AG10803 (cell line): ENCODE data around the gene ZBTB8OS.
A peak's percentile ranks its signal among the peaks of the same experiment; 100 is the strongest.
"Not testable (repeated sequence)": the region's sequence is repeated elsewhere in the genome, so short reads cannot be mapped to it uniquely, and the experiment has no call there.

ENCODE experiments used
- DNase-seq: peaks from one replicate; pipeline ENCODE4 v3.0.0; 2010; ENCODE audit warnings: low read depth
- H3K4me3 ChIP-seq: 2 replicates; pipeline ENCODE4 v1.5.1; 2011; ENCODE audit warnings: mild to moderate bottlenecking, low read length, control low read depth
- TF ChIP-seq, protein P1 (sequence below): conservative IDR thresholded peaks from 2 replicates; pipeline ENCODE4 v1.5.1; 2011; ENCODE audit warnings: mild to moderate bottlenecking, low read length, control low read depth, inconsistent platforms

The ZBTB8OS gene

DNA sequence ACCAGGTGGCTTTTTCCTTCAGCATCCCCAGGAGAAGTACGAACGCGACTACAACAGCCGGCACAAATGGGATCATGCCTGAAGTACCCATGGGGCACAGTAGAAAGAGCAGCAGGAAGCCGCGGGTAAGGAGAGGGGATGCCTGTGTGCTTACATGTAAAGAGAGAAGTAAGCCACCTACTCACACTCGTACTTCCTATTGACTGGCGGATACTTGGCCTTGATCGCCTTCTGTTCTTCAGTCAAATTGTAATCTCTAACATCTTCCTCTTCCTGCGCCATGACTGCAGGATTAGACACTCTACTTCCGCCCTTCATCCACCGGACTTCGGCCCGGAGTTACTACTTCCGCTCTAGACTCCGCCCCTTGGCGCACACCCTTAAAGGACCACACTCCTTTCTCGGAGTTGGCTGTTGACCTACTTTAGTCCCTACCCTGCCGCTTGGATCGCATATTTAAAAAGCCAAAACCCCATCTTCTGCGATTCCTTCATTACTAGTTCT is at the start of gene ZBTB8OS:
TSS of gene ZBTB8OS (minus strand) at position 303 of the 504 bp plus-strand sequence. CDS start at position 282, 21 bp downstream.
- peak; percentile 92 for DNase-seq
- H3K4me3 ChIP-seq = peak within 1 kb of the TSS; percentile 83
- TF ChIP-seq, protein P1, sequence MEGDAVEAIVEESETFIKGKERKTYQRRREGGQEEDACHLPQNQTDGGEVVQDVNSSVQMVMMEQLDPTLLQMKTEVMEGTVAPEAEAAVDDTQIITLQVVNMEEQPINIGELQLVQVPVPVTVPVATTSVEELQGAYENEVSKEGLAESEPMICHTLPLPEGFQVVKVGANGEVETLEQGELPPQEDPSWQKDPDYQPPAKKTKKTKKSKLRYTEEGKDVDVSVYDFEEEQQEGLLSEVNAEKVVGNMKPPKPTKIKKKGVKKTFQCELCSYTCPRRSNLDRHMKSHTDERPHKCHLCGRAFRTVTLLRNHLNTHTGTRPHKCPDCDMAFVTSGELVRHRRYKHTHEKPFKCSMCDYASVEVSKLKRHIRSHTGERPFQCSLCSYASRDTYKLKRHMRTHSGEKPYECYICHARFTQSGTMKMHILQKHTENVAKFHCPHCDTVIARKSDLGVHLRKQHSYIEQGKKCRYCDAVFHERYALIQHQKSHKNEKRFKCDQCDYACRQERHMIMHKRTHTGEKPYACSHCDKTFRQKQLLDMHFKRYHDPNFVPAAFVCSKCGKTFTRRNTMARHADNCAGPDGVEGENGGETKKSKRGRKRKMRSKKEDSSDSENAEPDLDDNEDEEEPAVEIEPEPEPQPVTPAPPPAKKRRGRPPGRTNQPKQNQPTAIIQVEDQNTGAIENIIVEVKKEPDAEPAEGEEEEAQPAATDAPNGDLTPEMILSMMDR = no peak

DNA sequence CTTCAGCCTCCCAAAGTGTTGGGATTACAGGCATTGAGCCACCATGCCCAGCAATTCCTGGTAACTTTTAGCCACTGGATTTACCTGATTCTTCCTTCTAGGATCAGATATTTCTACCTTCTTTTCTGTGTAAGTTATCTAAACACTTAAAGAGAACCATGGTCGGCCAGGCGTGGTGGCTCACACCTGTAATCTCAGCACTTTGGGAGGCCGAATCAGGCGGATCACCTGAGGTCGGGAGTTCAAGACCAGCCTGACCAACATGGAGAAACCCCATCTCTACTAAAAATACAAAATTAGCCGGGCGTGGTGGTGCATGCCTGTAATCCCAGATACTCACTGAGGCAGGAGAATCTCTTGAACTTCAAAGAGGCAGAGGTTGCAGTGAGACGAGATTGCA is 46.6 kb upstream of the ZBTB8OS start:
- not testable (repeated sequence) for H3K4me3 ChIP-seq, DNase-seq

DNA sequence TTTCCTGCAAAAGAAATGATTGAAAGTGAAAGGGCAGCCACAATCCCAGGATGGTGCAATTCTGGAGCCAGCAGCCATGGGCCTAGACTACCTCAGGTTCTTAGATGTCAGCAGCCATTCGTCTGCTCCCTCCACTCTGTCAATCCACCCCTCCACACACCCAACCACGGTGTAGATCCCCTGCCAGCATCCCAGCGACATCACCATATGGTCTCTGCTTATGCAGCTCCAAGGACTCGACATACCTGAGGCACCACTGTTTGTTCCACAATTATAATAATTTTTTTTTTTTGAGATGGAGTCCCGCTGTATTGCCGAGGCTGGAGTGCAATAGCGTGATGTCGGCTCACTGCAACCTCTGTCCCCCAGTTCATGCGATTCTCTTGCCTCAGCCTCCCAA is 45.7 kb upstream of the ZBTB8OS start:
- TF ChIP-seq, protein P1 = no peak
- no peak for DNase-seq
- no peak overlapping the region for H3K4me3 ChIP-seq

DNA sequence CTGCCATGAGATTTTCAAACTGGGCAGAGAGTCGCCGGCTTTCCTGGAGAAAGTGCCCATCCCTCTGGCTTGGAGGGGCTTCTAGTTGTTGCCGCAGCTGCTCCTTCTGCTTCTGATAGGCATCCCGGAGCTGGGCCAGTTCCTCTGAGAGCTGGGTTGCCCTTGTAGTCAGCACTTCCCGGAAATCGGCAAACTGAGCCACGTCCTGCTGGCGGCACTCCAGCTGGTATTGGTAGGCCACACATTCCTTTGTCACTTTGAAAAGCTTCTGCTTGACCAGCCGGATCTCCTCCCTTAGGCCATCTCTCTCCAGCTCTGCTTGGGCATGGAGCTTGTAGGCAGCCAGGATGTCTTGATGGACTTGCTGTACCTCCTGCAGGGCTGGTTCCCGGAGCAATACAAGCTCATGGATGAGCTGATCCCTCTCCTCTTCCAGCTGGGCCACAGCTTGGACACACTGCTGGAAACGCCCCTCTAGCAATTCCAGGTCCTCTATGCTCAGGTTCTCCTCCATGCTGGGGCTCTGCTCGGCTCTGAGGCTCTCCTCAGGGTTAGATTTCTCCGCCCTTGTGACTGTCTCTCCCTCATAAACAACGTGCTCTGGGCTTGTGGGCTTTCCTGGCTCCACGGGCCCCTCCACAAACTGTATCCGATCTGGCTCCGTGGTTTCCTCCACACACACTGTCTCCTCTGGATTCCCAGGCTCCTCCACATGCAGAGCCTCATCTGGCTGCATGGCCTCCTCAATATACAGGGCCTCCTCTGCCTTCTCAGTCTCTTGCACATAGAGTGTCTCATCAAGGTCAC is 45.0 kb upstream of the ZBTB8OS start:
- DNase-seq = peak; percentile 92
- no peak overlapping the region for H3K4me3 ChIP-seq
- TF ChIP-seq, protein P1 = no peak

DNA sequence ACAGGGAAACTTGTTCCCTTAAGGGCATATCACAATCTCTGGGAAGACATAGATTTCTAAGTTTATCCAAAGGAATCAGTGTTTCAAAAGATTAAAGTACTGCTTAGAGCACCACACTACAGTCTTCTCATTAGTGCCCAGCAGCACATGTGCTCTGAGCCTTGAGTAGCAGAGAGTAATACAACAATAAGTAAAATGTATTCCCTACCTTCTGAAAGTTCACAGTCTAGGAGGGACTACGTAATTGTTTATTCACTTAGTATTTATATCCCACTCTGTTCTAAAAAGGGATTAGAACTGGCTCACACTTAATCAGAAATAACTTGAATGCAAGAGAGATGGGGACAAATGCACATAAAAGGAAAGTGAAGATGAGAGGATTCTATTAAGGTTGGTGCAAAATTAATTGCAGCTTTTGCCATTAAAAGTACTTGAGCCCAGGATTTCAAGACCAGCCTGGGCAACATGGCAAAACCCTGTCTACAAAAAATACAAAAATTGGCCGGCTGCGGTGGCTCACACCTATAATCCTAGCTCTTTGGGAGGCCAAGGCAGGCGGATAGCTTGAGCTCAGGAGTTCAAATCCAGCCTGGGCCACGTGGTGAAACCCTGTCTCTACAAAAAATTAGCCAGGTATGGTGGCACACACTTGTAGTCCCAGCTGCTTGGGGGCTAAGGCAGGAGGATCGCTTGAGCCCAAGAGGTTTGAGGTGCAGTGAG is 43.3 kb upstream of the ZBTB8OS start:
- no peak for DNase-seq
- TF ChIP-seq, protein P1 = no peak
- H3K4me3 ChIP-seq = no peak overlapping the region

DNA sequence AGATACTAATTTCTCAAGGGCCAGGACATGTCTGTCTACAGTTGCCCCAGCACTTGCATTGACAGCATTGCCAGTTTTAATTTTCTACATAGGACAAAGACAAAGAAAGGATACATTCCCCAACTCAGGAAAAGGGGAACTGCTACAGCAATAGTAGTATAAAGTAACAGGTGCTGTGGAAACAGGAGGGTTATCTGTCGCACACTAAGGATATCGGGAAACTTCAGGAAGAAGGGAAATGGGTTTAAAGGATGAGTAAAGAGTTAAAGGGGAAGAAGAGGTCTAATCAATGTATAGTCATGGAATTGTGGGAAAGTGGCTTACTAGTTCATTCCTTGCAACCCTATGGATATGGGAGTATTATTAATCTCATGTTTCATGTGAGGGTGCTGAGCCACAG is 36.0 kb upstream of the ZBTB8OS start:
- H3K4me3 ChIP-seq = no peak overlapping the region
- no peak for DNase-seq
- TF ChIP-seq, protein P1 = no peak

DNA sequence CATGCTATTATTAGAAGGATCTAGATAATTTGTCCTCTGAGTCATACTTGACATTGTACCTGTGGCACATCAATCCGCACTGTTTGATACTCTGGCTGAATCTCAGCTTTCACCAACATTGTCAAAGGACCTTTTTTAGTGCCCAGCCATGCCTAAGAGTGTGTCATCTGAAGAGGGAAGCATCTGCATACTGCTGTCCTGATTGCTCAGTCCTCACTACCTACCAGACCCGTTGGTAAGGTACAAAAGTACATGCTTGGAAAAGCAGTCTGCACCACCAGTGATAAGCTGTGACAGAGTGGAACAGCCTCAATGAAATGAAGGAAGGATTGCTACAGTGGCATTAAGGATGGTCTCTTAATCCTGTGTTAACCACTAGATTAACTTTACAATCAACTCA is 35.1 kb upstream of the ZBTB8OS start:
- DNase-seq = no peak
- TF ChIP-seq, protein P1 = no peak
- no peak overlapping the region for H3K4me3 ChIP-seq
